Measurements from ENCODE around the gene TMC3.

- no peak for TF ChIP-seq CTCF (IDR thresholded peaks at IDR 0.05; ENCODE audit: low read depth, low read length)
- no peak for TF ChIP-seq EZH2phosphoT487 (IDR thresholded peaks at IDR 0.05; ENCODE audit: low read depth)
Measured at GRCh38 chr15:81376231-81376630, 2.2 kb upstream of the TMC3 start.
